ENCODE results near the gene GPC3. TPM values are rescaled to one million over a fixed set of nuclear protein-coding genes. Genes with fewer than 3 reads are reported as not detected.

Gene GPC3
- total RNA-seq, 1 experiment from 2014 or later: 32.4 TPM

DNA sequence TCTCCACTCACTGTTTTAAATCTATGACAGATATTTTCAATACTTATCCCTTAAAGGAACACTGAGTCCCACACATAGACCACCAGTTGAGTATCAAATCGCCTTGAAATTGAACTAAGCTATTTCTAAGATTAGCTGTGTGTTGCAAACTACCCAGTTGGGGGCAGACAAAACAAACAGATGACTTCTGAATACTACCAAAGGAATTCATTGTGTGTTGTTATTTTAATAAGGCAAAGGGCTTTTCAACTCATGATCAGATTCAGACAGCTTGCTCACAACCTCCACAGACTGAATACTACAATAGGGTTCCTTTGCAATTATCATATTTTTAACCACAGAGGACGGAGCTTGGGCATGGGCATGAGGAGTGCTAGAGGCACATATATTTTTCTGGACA is 287.1 kb downstream of the GPC3 start:
- H3K9me3 Mint-ChIP-seq: no peaks in the 10 kb centered on the region; the same call in 1 of the 2 replicates
- 0 out of 2 replicates have a peak overlapping the region, but pooled peaks have one; percentile 27 for H3K4me3 Mint-ChIP-seq
- no peak overlapping the region for H3K27ac Mint-ChIP-seq
- DNase-seq (ENCODE audit: low spot score) (no peak), ATAC-seq (peak; percentile 43)
- ChIA-PET POLR2A (no interaction called here), CTCF (interaction anchor here (1.0 to 2.2 kb wide), 6 partner anchors 11 to 328 kb away, joined by 3 to 9 read pairs (median 6); no protein-coding TSS in a partner anchor)
- H3K27me3 Mint-ChIP-seq (ENCODE audit: low read depth): peaks cover 13% of the 10 kb centered on the region
- peaks cover 41% of the 10 kb centered on the region for H3K4me1 Mint-ChIP-seq
- H3K36me3 Mint-ChIP-seq: no peaks in the 10 kb centered on the region
- TF ChIP-seq, protein P1, sequence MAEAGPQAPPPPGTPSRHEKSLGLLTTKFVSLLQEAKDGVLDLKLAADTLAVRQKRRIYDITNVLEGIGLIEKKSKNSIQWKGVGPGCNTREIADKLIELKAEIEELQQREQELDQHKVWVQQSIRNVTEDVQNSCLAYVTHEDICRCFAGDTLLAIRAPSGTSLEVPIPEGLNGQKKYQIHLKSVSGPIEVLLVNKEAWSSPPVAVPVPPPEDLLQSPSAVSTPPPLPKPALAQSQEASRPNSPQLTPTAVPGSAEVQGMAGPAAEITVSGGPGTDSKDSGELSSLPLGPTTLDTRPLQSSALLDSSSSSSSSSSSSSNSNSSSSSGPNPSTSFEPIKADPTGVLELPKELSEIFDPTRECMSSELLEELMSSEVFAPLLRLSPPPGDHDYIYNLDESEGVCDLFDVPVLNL (CRISPR knock-in tag; IDR thresholded peaks at IDR 0.05; ENCODE audit: borderline replicate concordance, low read depth): no peak
- TF ChIP-seq, protein P2, sequence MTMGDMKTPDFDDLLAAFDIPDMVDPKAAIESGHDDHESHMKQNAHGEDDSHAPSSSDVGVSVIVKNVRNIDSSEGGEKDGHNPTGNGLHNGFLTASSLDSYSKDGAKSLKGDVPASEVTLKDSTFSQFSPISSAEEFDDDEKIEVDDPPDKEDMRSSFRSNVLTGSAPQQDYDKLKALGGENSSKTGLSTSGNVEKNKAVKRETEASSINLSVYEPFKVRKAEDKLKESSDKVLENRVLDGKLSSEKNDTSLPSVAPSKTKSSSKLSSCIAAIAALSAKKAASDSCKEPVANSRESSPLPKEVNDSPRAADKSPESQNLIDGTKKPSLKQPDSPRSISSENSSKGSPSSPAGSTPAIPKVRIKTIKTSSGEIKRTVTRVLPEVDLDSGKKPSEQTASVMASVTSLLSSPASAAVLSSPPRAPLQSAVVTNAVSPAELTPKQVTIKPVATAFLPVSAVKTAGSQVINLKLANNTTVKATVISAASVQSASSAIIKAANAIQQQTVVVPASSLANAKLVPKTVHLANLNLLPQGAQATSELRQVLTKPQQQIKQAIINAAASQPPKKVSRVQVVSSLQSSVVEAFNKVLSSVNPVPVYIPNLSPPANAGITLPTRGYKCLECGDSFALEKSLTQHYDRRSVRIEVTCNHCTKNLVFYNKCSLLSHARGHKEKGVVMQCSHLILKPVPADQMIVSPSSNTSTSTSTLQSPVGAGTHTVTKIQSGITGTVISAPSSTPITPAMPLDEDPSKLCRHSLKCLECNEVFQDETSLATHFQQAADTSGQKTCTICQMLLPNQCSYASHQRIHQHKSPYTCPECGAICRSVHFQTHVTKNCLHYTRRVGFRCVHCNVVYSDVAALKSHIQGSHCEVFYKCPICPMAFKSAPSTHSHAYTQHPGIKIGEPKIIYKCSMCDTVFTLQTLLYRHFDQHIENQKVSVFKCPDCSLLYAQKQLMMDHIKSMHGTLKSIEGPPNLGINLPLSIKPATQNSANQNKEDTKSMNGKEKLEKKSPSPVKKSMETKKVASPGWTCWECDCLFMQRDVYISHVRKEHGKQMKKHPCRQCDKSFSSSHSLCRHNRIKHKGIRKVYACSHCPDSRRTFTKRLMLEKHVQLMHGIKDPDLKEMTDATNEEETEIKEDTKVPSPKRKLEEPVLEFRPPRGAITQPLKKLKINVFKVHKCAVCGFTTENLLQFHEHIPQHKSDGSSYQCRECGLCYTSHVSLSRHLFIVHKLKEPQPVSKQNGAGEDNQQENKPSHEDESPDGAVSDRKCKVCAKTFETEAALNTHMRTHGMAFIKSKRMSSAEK (CRISPR knock-in tag; IDR thresholded peaks at IDR 0.05; ENCODE audit: borderline replicate concordance): no peak
- no peak for TF ChIP-seq GABPB1 (CRISPR knock-in tag; IDR thresholded peaks at IDR 0.05)
- TF ChIP-seq, protein P3, sequence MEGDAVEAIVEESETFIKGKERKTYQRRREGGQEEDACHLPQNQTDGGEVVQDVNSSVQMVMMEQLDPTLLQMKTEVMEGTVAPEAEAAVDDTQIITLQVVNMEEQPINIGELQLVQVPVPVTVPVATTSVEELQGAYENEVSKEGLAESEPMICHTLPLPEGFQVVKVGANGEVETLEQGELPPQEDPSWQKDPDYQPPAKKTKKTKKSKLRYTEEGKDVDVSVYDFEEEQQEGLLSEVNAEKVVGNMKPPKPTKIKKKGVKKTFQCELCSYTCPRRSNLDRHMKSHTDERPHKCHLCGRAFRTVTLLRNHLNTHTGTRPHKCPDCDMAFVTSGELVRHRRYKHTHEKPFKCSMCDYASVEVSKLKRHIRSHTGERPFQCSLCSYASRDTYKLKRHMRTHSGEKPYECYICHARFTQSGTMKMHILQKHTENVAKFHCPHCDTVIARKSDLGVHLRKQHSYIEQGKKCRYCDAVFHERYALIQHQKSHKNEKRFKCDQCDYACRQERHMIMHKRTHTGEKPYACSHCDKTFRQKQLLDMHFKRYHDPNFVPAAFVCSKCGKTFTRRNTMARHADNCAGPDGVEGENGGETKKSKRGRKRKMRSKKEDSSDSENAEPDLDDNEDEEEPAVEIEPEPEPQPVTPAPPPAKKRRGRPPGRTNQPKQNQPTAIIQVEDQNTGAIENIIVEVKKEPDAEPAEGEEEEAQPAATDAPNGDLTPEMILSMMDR (IDR thresholded peaks at IDR 0.05): no peak
- TF ChIP-seq CBFB (CRISPR knock-in tag; IDR thresholded peaks at IDR 0.05; ENCODE audit: low read depth): no peak
- TF ChIP-seq EMX1 (CRISPR knock-in tag; IDR thresholded peaks at IDR 0.05): no peak
- no peak for TF ChIP-seq SP1 (CRISPR knock-in tag; conservative IDR thresholded peaks at IDR 0.05)

- POLR2A ChIA-PET: interaction anchor here (0.5 kb wide), 1 partner anchor 11 kb away, joined by 3 read pairs; no protein-coding TSS in a partner anchor
- ATAC-seq (peak; percentile 32; the same call in 1 of the 2 replicates), DNase-seq (ENCODE audit: low spot score) (no peak)
- Mint-ChIP-seq H3K36me3 (no peaks in the 10 kb centered on the region), H3K4me3 (peak overlapping the region; percentile 24), H3K27me3 (ENCODE audit: low read depth) (peaks cover 13% of the 10 kb centered on the region), H3K4me1 (peaks cover 39% of the 10 kb centered on the region), H3K9me3 (no peaks in the 10 kb centered on the region; the same call in 1 of the 2 replicates), H3K27ac (no peak overlapping the region)
- CTCF ChIA-PET: interaction anchor here (1.0 to 2.2 kb wide), 7 partner anchors 10 to 651 kb away, joined by 3 to 9 read pairs (median 6); no protein-coding TSS in a partner anchor
- no peak for TF ChIP-seq ZBTB21 (CRISPR knock-in tag; IDR thresholded peaks at IDR 0.05; ENCODE audit: borderline replicate concordance)
- TF ChIP-seq AFF4 (CRISPR knock-in tag; IDR thresholded peaks at IDR 0.05; ENCODE audit: borderline replicate concordance): no peak
- TF ChIP-seq SMAD3 (CRISPR knock-in tag; IDR thresholded peaks at IDR 0.05; ENCODE audit: borderline replicate concordance): no peak
- no peak for TF ChIP-seq SP1 (CRISPR knock-in tag; conservative IDR thresholded peaks at IDR 0.05)
- no peak for TF ChIP-seq ZNF138 (CRISPR knock-in tag; conservative IDR thresholded peaks at IDR 0.05)
- no peak for TF ChIP-seq CREM (CRISPR knock-in tag; IDR thresholded peaks at IDR 0.05)
- TF ChIP-seq SMAD4 (CRISPR knock-in tag; IDR thresholded peaks at IDR 0.05): no peak
- TF ChIP-seq, protein P4, sequence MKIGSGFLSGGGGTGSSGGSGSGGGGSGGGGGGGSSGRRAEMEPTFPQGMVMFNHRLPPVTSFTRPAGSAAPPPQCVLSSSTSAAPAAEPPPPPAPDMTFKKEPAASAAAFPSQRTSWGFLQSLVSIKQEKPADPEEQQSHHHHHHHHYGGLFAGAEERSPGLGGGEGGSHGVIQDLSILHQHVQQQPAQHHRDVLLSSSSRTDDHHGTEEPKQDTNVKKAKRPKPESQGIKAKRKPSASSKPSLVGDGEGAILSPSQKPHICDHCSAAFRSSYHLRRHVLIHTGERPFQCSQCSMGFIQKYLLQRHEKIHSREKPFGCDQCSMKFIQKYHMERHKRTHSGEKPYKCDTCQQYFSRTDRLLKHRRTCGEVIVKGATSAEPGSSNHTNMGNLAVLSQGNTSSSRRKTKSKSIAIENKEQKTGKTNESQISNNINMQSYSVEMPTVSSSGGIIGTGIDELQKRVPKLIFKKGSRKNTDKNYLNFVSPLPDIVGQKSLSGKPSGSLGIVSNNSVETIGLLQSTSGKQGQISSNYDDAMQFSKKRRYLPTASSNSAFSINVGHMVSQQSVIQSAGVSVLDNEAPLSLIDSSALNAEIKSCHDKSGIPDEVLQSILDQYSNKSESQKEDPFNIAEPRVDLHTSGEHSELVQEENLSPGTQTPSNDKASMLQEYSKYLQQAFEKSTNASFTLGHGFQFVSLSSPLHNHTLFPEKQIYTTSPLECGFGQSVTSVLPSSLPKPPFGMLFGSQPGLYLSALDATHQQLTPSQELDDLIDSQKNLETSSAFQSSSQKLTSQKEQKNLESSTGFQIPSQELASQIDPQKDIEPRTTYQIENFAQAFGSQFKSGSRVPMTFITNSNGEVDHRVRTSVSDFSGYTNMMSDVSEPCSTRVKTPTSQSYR (CRISPR knock-in tag; IDR thresholded peaks at IDR 0.05): no peak
- no peak for TF ChIP-seq ELF4 (CRISPR knock-in tag; IDR thresholded peaks at IDR 0.05; ENCODE audit: low read depth)
- TF ChIP-seq, protein P2 (CRISPR knock-in tag; IDR thresholded peaks at IDR 0.05; ENCODE audit: borderline replicate concordance): no peak
Observed at GRCh38 chrX:133697656-133698055, 287.7 kb downstream of the GPC3 start.
